HG02610 (cell line): Measurements from ENCODE around the gene ABCA2.
"Not testable (repeated sequence)": the region's sequence is repeated elsewhere in the genome, so short reads cannot be mapped to it uniquely, and the experiment has no call there.

Source experiments
- ATAC-seq: cut with Tn5 transposase; IDR thresholded peaks from one replicate; pipeline ENCODE4 v1.9.1; 2021; ENCODE audit warnings: mild to moderate bottlenecking, moderate library complexity; ENCODE audit not compliant: unreplicated experiment

Gene ABCA2

GRCh38 chr9:137046088-137046787 is 18.2 kb upstream of the ABCA2 start, which contains the start of gene NPDC1:
TSS of gene NPDC1 (minus strand) at chr9:137046177. CDS start at chr9:137045989, 188 bp downstream.
- no peak for ATAC-seq

- ATAC-seq, result no peak
These were observed 17.5 kb upstream of the ABCA2 start for GRCh38 chr9:137045294-137046087.

GRCh38 chr9:137044502-137045177 is 16.6 kb upstream of the ABCA2 start:
- ATAC-seq, result no peak

- ATAC-seq, result no peak
These were observed 16.0 kb upstream of the ABCA2 start for GRCh38 chr9:137044037-137044436.

GRCh38 chr9:137042751-137043727 is 15.0 kb upstream of the ABCA2 start:
- ATAC-seq, result no peak

GRCh38 chr9:137041124-137041523 is 13.1 kb upstream of the ABCA2 start:
- ATAC-seq, result no peak

- ATAC-seq, result no peak
These were observed 12.5 kb upstream of the ABCA2 start for GRCh38 chr9:137040568-137040967.

- no peak for ATAC-seq
These were observed 11.8 kb upstream of the ABCA2 start for GRCh38 chr9:137039611-137040366.

- no peak for ATAC-seq
These were observed 10.9 kb upstream of the ABCA2 start for GRCh38 chr9:137038916-137039315.

- ATAC-seq, result no peak
These were observed 9.4 kb upstream of the ABCA2 start for GRCh38 chr9:137037483-137037882.

- ATAC-seq, result no peak
These were observed 9.0 kb upstream of the ABCA2 start for GRCh38 chr9:137037035-137037434.

- no peak for ATAC-seq
These were observed 7.9 kb upstream of the ABCA2 start for GRCh38 chr9:137035937-137036336.

- no peak for ATAC-seq
These were observed 7.4 kb upstream of the ABCA2 start for GRCh38 chr9:137035507-137035834.

- ATAC-seq, result peak; percentile 63
These were observed 6.9 kb upstream of the ABCA2 start for GRCh38 chr9:137034709-137035506.

- no peak for ATAC-seq
These were observed 6.1 kb upstream of the ABCA2 start for GRCh38 chr9:137034039-137034708.

- not testable (repeated sequence) for ATAC-seq
These were observed 5.4 kb upstream of the ABCA2 start for GRCh38 chr9:137033481-137033880.

GRCh38 chr9:137032858-137033257 is 4.8 kb upstream of the ABCA2 start:
- ATAC-seq, result no peak

GRCh38 chr9:137031904-137032640 is 4.0 kb upstream of the ABCA2 start, which contains the start of gene FUT7:
TSS of gene FUT7 (minus strand) at chr9:137032088. CDS start at chr9:137031991, 97 bp downstream.
- ATAC-seq, result no peak
